PFSK-1 (cell line): ENCODE results near the gene C1orf122.

Experiments
- FOXP2 ChIP-seq: optimal IDR thresholded peaks from 2 replicates; pipeline ENCODE3; 2011; ENCODE audit warnings: borderline replicate concordance, control low read depth, inconsistent platforms; ENCODE audit not compliant: insufficient read depth; ENCODE audit errors: extremely low read length, extremely low read depth
- POLR2AphosphoS5 ChIP-seq: IDR thresholded peaks from 2 replicates; pipeline ENCODE4 v1.6.1; 2012; ENCODE audit warnings: low read depth, mild to moderate bottlenecking, control low read depth, low read length, moderate library complexity
- SIN3A ChIP-seq: IDR thresholded peaks from 2 replicates; pipeline ENCODE4 v1.6.1; 2012; ENCODE audit warnings: mild to moderate bottlenecking, low read length, moderate library complexity, borderline replicate concordance; ENCODE audit not compliant: insufficient read depth
- TAF1 ChIP-seq: IDR thresholded peaks from 2 replicates; pipeline ENCODE4 v1.6.1; 2012; ENCODE audit warnings: low read length, control low read depth, borderline replicate concordance; ENCODE audit not compliant: insufficient read depth
- TF ChIP-seq, protein P1 (sequence below), 2 experiments: IDR thresholded peaks; 2 replicates each; pipeline versions ENCODE4 v1.6.1 to v1.8.0; 2011 to 2012; ENCODE audit warnings: low read depth in 2 of 2, low read length in 2 of 2, control low read depth in 1 of 2, inconsistent platforms in 1 of 2, mild to moderate bottlenecking in 1 of 2, moderate library complexity in 1 of 2; ENCODE audit not compliant: insufficient read depth in 1 of 2

Gene C1orf122

DNA sequence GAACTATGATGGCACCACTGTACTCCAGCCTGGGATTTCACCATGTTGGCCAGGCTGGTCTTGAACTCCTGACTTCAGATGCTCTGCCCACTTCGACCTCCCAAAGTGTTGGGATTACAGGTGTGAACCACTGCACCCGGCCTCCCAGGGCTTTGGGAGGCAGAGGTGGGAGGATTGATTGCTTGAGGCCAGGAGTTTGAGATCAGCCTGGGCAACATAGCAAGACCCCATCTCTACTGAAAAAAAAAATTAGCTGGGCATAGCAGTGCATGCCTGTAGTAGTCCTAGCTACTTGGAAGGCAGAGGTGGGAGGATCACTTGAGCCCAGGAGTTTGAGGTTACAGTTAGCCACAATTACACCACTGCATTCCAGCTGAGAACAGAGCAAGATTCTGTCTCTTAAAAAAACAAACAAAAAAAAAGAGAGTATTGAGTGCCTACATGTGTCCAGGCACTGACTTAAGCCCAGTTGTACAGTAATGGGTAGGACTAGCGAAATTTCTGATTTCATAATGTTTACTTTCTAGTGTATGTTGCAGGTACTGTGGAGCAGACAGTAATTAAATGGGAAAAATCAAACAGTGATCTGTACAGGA lies 9.7 kb upstream of the C1orf122 start:
- TF ChIP-seq, protein P1, sequence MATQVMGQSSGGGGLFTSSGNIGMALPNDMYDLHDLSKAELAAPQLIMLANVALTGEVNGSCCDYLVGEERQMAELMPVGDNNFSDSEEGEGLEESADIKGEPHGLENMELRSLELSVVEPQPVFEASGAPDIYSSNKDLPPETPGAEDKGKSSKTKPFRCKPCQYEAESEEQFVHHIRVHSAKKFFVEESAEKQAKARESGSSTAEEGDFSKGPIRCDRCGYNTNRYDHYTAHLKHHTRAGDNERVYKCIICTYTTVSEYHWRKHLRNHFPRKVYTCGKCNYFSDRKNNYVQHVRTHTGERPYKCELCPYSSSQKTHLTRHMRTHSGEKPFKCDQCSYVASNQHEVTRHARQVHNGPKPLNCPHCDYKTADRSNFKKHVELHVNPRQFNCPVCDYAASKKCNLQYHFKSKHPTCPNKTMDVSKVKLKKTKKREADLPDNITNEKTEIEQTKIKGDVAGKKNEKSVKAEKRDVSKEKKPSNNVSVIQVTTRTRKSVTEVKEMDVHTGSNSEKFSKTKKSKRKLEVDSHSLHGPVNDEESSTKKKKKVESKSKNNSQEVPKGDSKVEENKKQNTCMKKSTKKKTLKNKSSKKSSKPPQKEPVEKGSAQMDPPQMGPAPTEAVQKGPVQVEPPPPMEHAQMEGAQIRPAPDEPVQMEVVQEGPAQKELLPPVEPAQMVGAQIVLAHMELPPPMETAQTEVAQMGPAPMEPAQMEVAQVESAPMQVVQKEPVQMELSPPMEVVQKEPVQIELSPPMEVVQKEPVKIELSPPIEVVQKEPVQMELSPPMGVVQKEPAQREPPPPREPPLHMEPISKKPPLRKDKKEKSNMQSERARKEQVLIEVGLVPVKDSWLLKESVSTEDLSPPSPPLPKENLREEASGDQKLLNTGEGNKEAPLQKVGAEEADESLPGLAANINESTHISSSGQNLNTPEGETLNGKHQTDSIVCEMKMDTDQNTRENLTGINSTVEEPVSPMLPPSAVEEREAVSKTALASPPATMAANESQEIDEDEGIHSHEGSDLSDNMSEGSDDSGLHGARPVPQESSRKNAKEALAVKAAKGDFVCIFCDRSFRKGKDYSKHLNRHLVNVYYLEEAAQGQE (IDR thresholded peaks at IDR 0.05; ENCODE audit: insufficient read depth in 1 of 2, low read depth in 2 of 2, low read length in 2 of 2) = no peak
- no peak for TF ChIP-seq FOXP2
- no peak for TF ChIP-seq SIN3A
- no peak for TF ChIP-seq TAF1
- TF ChIP-seq POLR2AphosphoS5 = no peak

DNA sequence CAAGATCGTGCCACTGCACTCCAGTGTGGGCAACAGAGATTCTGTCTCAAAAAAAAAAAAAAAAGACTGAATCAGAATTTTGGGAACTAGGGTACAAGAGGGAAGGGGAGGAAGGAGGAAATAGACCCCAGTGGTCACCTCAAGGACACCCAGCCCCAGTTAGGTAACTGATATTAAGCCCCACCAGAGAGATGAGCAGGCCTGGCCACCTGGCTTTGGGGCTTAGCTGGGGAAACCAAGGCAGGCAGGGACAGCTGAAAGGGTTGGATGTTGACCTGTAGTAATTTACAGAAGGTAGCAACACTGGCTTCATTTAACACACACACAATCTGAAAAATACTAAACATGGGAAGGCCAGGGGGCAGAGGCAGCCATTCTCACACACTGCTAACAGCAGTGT lies 5.2 kb upstream of the C1orf122 start:
- TF ChIP-seq POLR2AphosphoS5 = peak; percentile 29; the same call in 1 of the 2 replicates
- TF ChIP-seq, protein P1 (IDR thresholded peaks at IDR 0.05; ENCODE audit: insufficient read depth in 1 of 2, low read depth in 2 of 2, low read length in 2 of 2) = no peak

DNA sequence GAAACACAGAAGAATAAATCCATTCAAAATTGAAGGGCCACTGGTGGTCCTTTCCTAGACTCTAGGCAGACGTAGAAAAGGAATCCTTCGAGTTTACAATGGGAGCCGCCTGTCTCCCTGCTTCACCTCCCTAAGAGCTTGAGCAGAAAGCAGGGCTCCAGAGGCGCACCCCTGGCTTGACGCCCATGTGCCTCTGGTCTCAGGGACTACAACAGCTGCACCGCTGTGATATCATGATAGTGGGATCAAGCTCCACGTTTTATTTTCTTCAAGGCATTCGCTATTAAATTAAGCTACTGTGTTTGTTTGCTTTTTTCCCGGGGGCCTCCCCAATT lies 403 bp upstream of the C1orf122 start:
- no peak for TF ChIP-seq SIN3A
- TF ChIP-seq, protein P1 (IDR thresholded peaks at IDR 0.05; ENCODE audit: insufficient read depth in 1 of 2, low read depth in 2 of 2, low read length in 2 of 2) = no peak
- no peak; the same call in 1 of the 2 replicates for TF ChIP-seq POLR2AphosphoS5
- no peak for TF ChIP-seq FOXP2
- TF ChIP-seq TAF1 = no peak

DNA sequence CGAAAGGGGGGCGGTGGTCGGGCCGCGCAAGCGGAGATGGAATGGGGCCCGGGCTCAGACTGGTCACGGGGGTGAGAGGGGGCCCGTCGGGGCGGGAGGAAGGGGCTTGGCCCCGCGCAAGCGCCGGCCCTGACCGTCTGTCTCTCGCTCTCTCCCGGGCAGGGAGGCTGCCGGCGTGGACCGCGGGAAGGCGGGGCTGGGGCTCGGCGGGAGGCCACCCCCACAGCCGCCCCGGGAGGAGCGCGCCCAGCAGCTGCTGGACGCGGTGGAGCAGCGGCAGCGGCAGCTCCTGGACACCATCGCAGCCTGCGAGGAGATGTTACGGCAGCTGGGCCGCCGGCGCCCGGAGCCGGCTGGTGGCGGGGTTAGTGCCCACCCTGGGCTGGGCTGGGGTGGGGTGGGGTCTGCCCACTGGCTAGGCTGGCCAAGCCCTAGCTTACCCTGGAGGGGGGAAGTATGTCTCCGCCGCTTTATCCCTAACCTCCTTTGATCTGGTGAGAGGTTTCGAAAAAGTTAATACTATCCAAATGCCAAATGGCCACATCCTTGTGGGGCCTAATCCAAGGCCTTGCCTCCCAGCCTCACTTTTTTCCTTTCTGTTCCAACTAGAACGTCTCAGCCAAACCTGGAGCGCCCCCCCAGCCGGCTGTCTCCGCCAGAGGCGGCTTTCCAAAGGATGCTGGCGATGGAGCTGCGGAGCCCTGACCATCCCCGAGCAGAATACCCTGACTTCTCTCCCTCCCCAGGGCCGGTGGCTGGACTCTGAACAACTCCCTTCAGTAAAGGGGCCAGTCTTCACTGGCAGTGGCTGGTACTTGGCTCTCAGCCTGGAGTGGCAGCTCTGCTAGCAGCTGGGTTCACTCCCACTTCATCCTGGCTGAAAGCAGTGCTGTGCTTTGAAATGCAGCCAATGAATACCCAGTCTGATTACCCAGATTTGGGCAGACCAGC lies 1.1 kb downstream of the C1orf122 start:
- TF ChIP-seq SIN3A (no peak), TAF1 (no peak), FOXP2 (no peak), POLR2AphosphoS5 (no peak)
- TF ChIP-seq, protein P1 (IDR thresholded peaks at IDR 0.05; ENCODE audit: insufficient read depth in 1 of 2, low read depth in 2 of 2, low read length in 2 of 2) = no peak
